ENCODE measurements around the gene HNRNPC.

- TF ChIP-seq CTCF (IDR thresholded peaks at IDR 0.05; ENCODE audit: borderline replicate concordance, extremely low read depth, low read length, poor library complexity, severe bottlenecking) (no peak), EZH2 (IDR thresholded peaks at IDR 0.05; ENCODE audit: borderline replicate concordance, low read depth, low read length, severe bottlenecking) (no peak)
Measured at GRCh38 chr14:21229821-21230220, 39.4 kb downstream of the HNRNPC start.

Data from DND-41 (cell line).